PFSK-1 (cell line): ENCODE results near the gene NDRG4.

Experiments used
- FOXP2 ChIP-seq: optimal IDR thresholded peaks from 2 replicates; pipeline ENCODE3; 2011; ENCODE audit warnings: borderline replicate concordance, control low read depth, inconsistent platforms; ENCODE audit not compliant: insufficient read depth; ENCODE audit errors: extremely low read length, extremely low read depth
- POLR2AphosphoS5 ChIP-seq: IDR thresholded peaks from 2 replicates; pipeline ENCODE4 v1.6.1; 2012; ENCODE audit warnings: low read depth, mild to moderate bottlenecking, control low read depth, low read length, moderate library complexity
- SIN3A ChIP-seq: IDR thresholded peaks from 2 replicates; pipeline ENCODE4 v1.6.1; 2012; ENCODE audit warnings: mild to moderate bottlenecking, low read length, moderate library complexity, borderline replicate concordance; ENCODE audit not compliant: insufficient read depth
- TAF1 ChIP-seq: IDR thresholded peaks from 2 replicates; pipeline ENCODE4 v1.6.1; 2012; ENCODE audit warnings: low read length, control low read depth, borderline replicate concordance; ENCODE audit not compliant: insufficient read depth
- TF ChIP-seq, protein P1 (sequence below), 2 experiments: IDR thresholded peaks; 2 replicates each; pipeline versions ENCODE4 v1.6.1 to v1.8.0; 2011 to 2012; ENCODE audit warnings: low read depth in 2 of 2, low read length in 2 of 2, control low read depth in 1 of 2, inconsistent platforms in 1 of 2, mild to moderate bottlenecking in 1 of 2, moderate library complexity in 1 of 2; ENCODE audit not compliant: insufficient read depth in 1 of 2

The NDRG4 gene

DNA sequence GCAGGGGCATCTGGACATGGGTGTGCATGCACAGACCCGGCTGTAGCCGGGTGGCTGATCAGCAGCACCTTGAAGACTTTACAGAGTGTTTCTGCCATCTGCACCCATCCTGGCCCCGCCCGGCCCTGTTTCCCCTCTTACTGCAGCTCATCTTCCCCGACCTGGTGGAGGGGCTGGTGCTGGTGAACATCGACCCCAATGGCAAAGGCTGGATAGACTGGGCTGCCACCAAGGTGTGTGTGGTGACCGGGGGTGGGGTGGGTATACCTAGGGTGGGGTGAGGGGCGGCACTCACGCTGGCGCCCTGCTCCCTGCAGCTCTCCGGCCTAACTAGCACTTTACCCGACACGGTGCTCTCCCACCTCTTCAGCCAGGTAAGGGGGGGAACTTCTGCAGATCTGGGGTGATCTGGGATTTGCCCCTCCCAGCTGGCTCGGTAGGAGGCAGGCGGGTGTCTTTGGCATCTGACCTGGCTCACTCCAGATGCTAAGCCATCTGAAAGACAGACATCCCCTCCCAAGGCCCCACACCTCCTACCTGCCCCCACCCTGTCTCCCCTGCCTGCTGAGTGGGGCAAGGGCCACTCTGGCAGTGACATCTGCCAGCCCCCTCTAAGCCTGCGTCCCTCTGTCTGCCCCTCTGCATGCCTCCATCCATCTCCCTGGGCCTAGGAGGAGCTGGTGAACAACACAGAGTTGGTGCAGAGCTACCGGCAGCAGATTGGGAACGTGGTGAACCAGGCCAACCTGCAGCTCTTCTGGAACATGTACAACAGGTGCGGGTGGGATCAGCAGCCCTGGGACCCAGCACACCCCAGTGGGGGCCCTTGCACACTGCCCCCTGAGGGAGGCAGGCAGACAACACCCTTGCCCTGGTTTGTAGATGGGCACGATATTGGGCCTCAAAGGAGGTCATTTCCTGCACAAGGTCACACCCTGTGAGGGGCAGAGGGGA is 6.6 kb downstream of the NDRG4 start:
- TF ChIP-seq POLR2AphosphoS5: no peak
- TF ChIP-seq SIN3A: no peak
- TF ChIP-seq, protein P1, sequence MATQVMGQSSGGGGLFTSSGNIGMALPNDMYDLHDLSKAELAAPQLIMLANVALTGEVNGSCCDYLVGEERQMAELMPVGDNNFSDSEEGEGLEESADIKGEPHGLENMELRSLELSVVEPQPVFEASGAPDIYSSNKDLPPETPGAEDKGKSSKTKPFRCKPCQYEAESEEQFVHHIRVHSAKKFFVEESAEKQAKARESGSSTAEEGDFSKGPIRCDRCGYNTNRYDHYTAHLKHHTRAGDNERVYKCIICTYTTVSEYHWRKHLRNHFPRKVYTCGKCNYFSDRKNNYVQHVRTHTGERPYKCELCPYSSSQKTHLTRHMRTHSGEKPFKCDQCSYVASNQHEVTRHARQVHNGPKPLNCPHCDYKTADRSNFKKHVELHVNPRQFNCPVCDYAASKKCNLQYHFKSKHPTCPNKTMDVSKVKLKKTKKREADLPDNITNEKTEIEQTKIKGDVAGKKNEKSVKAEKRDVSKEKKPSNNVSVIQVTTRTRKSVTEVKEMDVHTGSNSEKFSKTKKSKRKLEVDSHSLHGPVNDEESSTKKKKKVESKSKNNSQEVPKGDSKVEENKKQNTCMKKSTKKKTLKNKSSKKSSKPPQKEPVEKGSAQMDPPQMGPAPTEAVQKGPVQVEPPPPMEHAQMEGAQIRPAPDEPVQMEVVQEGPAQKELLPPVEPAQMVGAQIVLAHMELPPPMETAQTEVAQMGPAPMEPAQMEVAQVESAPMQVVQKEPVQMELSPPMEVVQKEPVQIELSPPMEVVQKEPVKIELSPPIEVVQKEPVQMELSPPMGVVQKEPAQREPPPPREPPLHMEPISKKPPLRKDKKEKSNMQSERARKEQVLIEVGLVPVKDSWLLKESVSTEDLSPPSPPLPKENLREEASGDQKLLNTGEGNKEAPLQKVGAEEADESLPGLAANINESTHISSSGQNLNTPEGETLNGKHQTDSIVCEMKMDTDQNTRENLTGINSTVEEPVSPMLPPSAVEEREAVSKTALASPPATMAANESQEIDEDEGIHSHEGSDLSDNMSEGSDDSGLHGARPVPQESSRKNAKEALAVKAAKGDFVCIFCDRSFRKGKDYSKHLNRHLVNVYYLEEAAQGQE (IDR thresholded peaks at IDR 0.05; ENCODE audit: insufficient read depth in 1 of 2, low read depth in 2 of 2, low read length in 2 of 2): no peak
- no peak for TF ChIP-seq FOXP2
- no peak for TF ChIP-seq TAF1

DNA sequence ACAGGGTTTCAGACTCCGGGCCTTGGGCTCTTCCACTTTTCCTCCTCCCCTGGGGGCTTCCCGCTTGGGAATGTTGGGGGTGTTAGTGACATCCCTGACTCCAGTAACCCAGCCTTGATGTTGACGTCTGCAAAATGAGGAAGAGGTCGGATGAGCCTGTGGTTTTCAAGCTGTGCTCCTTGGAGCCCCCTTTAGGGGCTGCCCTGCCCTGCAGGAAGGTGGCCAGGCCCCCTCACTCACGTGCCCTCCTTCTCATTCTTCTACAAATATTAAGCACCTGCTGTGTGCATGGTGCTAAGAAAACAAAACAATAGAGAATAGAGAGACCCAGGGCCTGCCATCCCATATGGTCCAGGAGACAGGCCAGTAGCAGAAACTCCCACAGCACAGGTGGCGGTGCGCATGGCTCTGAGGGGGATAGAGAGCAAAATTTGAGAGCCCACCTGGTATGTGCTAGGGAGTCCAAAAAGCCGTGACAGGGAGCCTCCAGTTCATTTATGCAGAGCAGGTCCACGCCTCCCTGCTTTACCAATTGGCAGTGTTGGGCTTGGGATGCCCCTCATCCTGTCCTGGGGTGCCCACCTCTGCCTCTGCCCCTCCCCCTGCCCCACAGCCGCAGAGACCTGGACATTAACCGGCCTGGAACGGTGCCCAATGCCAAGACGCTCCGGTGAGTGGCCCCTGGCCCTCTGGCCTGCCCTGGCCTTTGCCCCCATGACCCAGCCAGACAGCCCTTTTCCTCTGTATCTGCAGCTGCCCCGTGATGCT is 7.4 kb downstream of the NDRG4 start:
- TF ChIP-seq TAF1 (no peak), FOXP2 (no peak), POLR2AphosphoS5 (no peak), SIN3A (no peak)
- TF ChIP-seq, protein P1 (IDR thresholded peaks at IDR 0.05; ENCODE audit: insufficient read depth in 1 of 2, low read depth in 2 of 2, low read length in 2 of 2): no peak

GRCh38 chr16:58507963-58508670 is 8.2 kb downstream of the NDRG4 start:
- TF ChIP-seq TAF1 (no peak), FOXP2 (no peak), POLR2AphosphoS5 (no peak), SIN3A (no peak)
- TF ChIP-seq, protein P1 (IDR thresholded peaks at IDR 0.05; ENCODE audit: insufficient read depth in 1 of 2, low read depth in 2 of 2, low read length in 2 of 2): no peak

DNA sequence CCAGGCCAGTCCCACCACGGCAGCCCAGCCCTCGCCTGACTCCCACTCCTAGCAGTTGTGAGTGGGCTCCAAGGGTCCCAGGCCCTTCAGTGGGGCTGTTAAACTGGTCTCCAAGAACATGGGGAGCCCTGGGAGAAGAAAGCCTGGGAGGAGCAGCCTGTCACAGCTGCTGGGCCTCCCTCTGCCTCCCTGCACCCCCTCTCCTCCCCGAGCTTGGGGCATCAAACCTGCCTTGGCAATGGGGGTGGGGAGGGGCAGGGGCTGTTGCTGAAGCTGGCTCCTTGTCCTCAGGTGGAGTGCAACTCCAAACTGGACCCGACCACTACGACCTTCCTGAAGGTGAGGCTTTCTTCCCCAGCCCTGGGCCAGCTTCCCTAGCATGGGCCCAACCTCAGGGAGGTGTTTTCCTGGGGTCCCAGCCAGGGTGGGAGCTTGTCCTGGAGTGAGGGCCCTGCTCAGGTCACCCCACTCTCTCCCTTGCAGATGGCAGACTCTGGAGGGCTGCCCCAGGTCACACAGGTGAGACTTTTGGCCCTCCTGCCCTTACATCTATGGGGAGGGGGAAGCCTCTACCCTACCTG is 8.8 kb downstream of the NDRG4 start:
- TF ChIP-seq FOXP2: no peak
- TF ChIP-seq TAF1: no peak
- TF ChIP-seq, protein P1 (IDR thresholded peaks at IDR 0.05; ENCODE audit: insufficient read depth in 1 of 2, low read depth in 2 of 2, low read length in 2 of 2): no peak
- no peak for TF ChIP-seq POLR2AphosphoS5
- no peak for TF ChIP-seq SIN3A
